Neural crest cell (in vitro differentiated cells): ENCODE data around the gene RHBDL1. TPM values are rescaled to one million over a fixed set of nuclear protein-coding genes. Genes with fewer than 3 reads are reported as not detected.
A peak's percentile ranks its signal among the peaks of the same experiment; 100 is the strongest.

Source experiments
- DNase-seq: peaks from one replicate; pipeline ENCODE4 v3.0.0; 2021; ENCODE audit warnings: low read depth, mixed read lengths, low spot score
- H3K27ac Mint-ChIP-seq: one replicate; pipeline ENCODE4 v1.8.0; 2021; ENCODE audit warnings: mild to moderate bottlenecking, mixed read lengths; ENCODE audit not compliant: unreplicated experiment
- H3K27me3 Mint-ChIP-seq: 2 replicates; pipeline ENCODE4 v1.8.0; 2021; ENCODE audit warnings: low read depth, mild to moderate bottlenecking, mixed read lengths
- H3K36me3 Mint-ChIP-seq: 2 replicates; pipeline ENCODE4 v1.8.0; 2021; ENCODE audit warnings: low read depth, mild to moderate bottlenecking, mixed read lengths
- H3K4me1 Mint-ChIP-seq: 2 replicates; pipeline ENCODE4 v1.8.0; 2021; ENCODE audit warnings: mixed read lengths
- H3K4me3 Mint-ChIP-seq: one replicate; pipeline ENCODE4 v1.8.0; 2021; ENCODE audit warnings: mild to moderate bottlenecking, mixed read lengths
- H3K9me3 Mint-ChIP-seq: 2 replicates; pipeline ENCODE4 v1.8.0; 2021; ENCODE audit warnings: mixed read lengths
- total RNA-seq: library from RNA; stranded (reverse); gene quantifications from 2 replicates; pipeline ENCODE4 v1.2.1, GENCODE V29; 2021
- TF ChIP-seq, protein P1 (sequence below): fragments of 200-600 bp; sonication (generic); conservative IDR thresholded peaks from 2 replicates; pipeline ENCODE4 v1.5.0; 2021; ENCODE audit warnings: antibody characterized with exemption, mild to moderate bottlenecking

Gene RHBDL1
- total RNA-seq, 1 donor from 2014 or later = 3.1 TPM

DNA sequence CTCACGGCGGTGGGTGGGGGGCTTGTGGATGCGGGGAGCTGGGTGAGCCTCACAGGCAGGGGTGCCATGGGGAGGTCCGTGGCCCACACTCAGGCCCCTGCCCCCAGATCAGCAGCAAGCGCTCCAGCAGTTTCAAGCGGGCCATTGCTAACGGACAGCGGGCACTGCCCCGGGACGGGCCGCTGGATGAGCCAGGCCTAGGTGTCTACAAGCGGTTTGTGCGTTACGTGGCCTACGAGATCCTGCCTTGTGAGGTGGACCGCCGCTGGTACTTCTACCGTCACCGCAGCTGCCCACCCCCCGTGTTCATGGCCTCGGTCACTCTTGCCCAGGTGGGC, 1.1 kb downstream of the RHBDL1 start:
- no peak for DNase-seq
- Mint-ChIP-seq H3K36me3 (no peaks in the 10 kb centered on the region), H3K9me3 (no peaks in the 10 kb centered on the region), H3K4me1 (peaks cover 14% of the 10 kb centered on the region), H3K27ac (no peak overlapping the region), H3K4me3 (peak overlapping the region; percentile 65), H3K27me3 (peaks cover 18% of the 10 kb centered on the region)
- TF ChIP-seq, protein P1, sequence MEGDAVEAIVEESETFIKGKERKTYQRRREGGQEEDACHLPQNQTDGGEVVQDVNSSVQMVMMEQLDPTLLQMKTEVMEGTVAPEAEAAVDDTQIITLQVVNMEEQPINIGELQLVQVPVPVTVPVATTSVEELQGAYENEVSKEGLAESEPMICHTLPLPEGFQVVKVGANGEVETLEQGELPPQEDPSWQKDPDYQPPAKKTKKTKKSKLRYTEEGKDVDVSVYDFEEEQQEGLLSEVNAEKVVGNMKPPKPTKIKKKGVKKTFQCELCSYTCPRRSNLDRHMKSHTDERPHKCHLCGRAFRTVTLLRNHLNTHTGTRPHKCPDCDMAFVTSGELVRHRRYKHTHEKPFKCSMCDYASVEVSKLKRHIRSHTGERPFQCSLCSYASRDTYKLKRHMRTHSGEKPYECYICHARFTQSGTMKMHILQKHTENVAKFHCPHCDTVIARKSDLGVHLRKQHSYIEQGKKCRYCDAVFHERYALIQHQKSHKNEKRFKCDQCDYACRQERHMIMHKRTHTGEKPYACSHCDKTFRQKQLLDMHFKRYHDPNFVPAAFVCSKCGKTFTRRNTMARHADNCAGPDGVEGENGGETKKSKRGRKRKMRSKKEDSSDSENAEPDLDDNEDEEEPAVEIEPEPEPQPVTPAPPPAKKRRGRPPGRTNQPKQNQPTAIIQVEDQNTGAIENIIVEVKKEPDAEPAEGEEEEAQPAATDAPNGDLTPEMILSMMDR = no peak

DNA sequence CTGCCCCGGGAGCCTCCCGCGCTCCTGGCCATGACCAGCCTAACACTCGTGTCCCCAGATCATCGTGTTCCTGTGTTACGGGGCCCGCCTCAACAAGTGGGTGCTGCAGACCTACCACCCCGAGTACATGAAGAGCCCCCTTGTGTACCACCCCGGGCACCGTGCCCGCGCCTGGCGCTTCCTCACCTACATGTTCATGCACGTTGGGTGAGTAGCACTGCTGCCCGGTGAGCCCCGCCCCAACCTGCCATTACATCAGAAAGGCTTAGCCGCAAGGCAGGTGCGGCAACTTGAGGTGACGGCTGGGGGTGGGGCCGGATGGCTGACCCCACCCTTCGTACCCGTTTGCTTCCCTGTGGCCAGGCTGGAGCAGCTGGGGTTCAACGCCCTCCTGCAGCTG, 1.4 kb downstream of the RHBDL1 start:
- TF ChIP-seq, protein P1 = no peak
- H3K9me3 Mint-ChIP-seq = no peaks in the 10 kb centered on the region
- DNase-seq = no peak
- no peaks in the 10 kb centered on the region for H3K36me3 Mint-ChIP-seq
- no peak overlapping the region for H3K27ac Mint-ChIP-seq
- H3K4me1 Mint-ChIP-seq = peaks cover 18% of the 10 kb centered on the region
- H3K27me3 Mint-ChIP-seq = peaks cover 18% of the 10 kb centered on the region
- H3K4me3 Mint-ChIP-seq = peak overlapping the region; percentile 65

- peaks cover 20% of the 10 kb centered on the region for H3K4me1 Mint-ChIP-seq
- no peaks in the 10 kb centered on the region for H3K9me3 Mint-ChIP-seq
- TF ChIP-seq, protein P1 = no peak
- no peak overlapping the region for H3K27ac Mint-ChIP-seq
- H3K36me3 Mint-ChIP-seq = peaks cover 2% of the 10 kb centered on the region
- DNase-seq = no peak
- H3K4me3 Mint-ChIP-seq = no peak overlapping the region
- peaks cover 20% of the 10 kb centered on the region for H3K27me3 Mint-ChIP-seq
Measured at GRCh38 chr16:677316-678190, 2.1 kb downstream of the RHBDL1 start.

- no peaks in the 10 kb centered on the region for H3K9me3 Mint-ChIP-seq
- H3K27ac Mint-ChIP-seq = no peak overlapping the region
- TF ChIP-seq, protein P1 = no peak
- peak overlapping the region; percentile 91 for H3K4me3 Mint-ChIP-seq
- no peak for DNase-seq
- H3K4me1 Mint-ChIP-seq = peaks cover 22% of the 10 kb centered on the region
- H3K36me3 Mint-ChIP-seq = peaks cover 3% of the 10 kb centered on the region
- H3K27me3 Mint-ChIP-seq = peaks cover 20% of the 10 kb centered on the region
Measured at GRCh38 chr16:678209-678857, 2.9 kb downstream of the RHBDL1 start.

DNA sequence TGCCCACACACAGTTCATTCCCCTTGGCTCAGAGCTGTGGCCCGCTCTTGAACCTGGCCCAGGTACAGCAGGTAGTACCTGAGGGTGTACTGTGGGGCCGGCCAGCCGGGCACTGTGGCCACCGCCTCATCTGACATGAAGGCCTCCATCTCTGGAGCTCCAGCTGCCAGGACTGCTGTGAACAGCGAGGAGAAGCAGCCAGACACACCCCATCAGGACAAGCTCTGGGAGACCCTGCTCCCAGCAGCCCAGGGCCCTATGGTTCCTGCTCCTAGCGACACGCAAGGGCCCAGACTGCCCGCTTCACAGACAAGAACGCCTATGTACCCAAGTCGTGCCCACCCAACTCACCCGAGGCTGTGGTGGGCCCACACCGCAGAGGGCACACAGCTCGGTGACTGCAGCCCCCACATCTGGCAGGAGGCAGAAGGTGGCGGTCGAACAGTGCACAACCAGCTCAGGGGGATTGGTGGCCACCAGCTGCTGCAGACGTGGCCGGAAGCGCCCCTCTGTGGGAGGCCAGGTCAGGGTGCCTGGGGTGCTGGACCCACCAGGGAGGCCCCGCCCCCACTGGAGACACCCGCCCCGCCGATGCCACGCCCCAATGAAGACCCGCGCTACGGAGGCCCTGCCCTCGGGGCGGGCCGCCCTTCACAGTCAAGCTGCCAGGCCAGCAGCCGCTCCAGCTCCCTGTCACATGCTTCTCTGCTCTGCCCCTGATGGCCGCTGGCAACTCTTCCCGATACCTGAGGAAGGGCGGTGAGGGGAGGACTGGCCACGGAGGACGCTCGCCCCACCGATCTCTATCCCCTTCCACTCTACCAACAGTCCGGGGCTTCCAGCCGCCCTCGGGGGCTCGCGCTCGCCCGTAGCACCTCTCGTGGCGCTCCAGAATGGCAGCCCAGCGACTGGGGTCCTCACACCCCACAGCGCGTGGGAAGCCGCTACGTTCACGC, 3.7 kb downstream of the RHBDL1 start:
- DNase-seq = peak; percentile 64
- H3K4me3 Mint-ChIP-seq = peak overlapping the region; percentile 91
- no peaks in the 10 kb centered on the region for H3K9me3 Mint-ChIP-seq
- peaks cover 20% of the 10 kb centered on the region for H3K27me3 Mint-ChIP-seq
- peaks cover 22% of the 10 kb centered on the region for H3K4me1 Mint-ChIP-seq
- no peak overlapping the region for H3K27ac Mint-ChIP-seq
- TF ChIP-seq, protein P1 = no peak
- peaks cover 3% of the 10 kb centered on the region for H3K36me3 Mint-ChIP-seq
